OCI-LY3 (cell line): ENCODE measurements around the gene NKX3-2.

Experiments
- CTCF ChIP-seq: fragments of 200-600, 300-600 bp; sonication (generic); IDR thresholded peaks from 2 replicates; pipeline ENCODE4 v1.5.1; 2014; ENCODE audit warnings: antibody characterized with exemption, low read length, low read depth
- EZH2phosphoT487 ChIP-seq: fragments of 200-600 bp; shearing (Covaris generic); IDR thresholded peaks from 2 replicates; pipeline ENCODE4 v1.6.1; 2018; ENCODE audit warnings: antibody characterized with exemption, mixed run types, low read depth

GRCh38 chr4:13529128-13529919 lies 15.0 kb downstream of the NKX3-2 start:
- TF ChIP-seq CTCF (no peak), EZH2phosphoT487 (no peak)
